ENCODE results near the gene CENPA. TPM values are rescaled to one million over a fixed set of nuclear protein-coding genes. Genes with fewer than 3 reads are reported as not detected.
"Not testable (repeated sequence)": the region's sequence is repeated elsewhere in the genome, so short reads cannot be mapped to it uniquely, and the experiment has no call there.

CENPA gene
- total RNA-seq, 1 donor from 2014 or later: 4.9 TPM

DNA sequence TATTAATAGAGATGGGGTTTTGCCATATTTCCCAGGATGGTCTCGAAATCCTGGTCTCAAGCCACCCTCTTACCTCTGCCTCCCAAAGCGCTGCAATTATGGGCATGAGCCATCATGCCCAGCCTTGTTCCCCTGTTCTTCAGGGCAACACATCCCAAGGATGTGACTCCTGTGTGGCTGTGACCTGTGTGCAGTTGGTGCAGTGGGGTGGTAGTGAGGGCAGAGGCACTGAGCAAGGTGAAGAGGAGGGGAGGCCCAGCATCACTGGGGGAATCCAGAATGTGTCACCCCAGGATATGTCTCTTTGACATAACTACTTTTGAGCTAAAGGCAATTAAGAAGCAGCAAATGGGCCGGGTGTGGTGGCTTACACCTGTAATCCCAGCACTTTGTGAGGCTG, 23.4 kb downstream of the CENPA start:
- no peak overlapping the region for H3K4me3 ChIP-seq (ENCODE audit: low read depth, low read length)
- H3K36me3 ChIP-seq (ENCODE audit: control insufficient read depth, insufficient read depth, low read length): no peaks in the 10 kb centered on the region
- TF ChIP-seq, protein P1, sequence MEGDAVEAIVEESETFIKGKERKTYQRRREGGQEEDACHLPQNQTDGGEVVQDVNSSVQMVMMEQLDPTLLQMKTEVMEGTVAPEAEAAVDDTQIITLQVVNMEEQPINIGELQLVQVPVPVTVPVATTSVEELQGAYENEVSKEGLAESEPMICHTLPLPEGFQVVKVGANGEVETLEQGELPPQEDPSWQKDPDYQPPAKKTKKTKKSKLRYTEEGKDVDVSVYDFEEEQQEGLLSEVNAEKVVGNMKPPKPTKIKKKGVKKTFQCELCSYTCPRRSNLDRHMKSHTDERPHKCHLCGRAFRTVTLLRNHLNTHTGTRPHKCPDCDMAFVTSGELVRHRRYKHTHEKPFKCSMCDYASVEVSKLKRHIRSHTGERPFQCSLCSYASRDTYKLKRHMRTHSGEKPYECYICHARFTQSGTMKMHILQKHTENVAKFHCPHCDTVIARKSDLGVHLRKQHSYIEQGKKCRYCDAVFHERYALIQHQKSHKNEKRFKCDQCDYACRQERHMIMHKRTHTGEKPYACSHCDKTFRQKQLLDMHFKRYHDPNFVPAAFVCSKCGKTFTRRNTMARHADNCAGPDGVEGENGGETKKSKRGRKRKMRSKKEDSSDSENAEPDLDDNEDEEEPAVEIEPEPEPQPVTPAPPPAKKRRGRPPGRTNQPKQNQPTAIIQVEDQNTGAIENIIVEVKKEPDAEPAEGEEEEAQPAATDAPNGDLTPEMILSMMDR (IDR thresholded peaks at IDR 0.05; ENCODE audit: insufficient read depth, low read length, poor library complexity, severe bottlenecking): no peak
- DNase-seq (ENCODE audit: low read depth): no peak
- peaks cover 2% of the 10 kb centered on the region for H3K27me3 ChIP-seq (ENCODE audit: control insufficient read depth, insufficient read depth, low read length)

DNA sequence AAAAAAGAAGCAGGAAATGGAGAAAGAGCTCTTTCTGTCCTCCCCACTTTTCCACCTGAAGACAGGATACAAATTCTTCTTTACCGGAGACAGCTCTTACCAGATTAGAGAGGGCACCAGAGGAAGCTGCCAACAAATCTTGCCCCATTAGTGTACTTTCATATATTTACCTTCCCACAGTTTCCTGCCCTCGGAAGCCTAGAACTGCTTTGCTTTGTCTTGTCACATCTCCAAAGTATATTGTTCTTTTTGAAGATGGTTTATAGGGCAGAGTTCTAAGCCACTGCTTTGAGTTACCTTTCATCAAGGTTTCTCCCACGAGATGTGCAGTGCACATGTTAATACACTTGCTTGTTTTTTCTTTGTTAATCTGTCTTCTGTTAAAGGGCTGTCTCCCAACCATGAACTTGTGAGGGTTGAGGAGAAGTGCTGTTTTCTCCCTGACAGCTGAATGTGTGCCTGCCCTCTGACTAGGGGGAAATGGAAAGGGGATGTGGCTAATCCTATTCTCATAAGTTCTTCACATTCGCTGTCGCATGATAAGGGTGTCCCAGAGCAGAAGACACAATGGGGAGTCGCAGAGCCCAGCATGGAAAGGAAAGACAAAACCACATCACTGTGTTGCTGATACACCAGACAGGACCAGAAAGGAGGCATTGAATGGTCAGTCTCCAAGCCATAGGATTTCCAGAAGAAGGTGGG, 24.2 kb downstream of the CENPA start:
- Histone ChIP-seq H3K4me3 (ENCODE audit: low read depth, low read length) (no peak overlapping the region), H3K36me3 (ENCODE audit: control insufficient read depth, insufficient read depth, low read length) (no peaks in the 10 kb centered on the region), H3K27me3 (ENCODE audit: control insufficient read depth, insufficient read depth, low read length) (peaks cover 2% of the 10 kb centered on the region)
- TF ChIP-seq, protein P1 (IDR thresholded peaks at IDR 0.05; ENCODE audit: insufficient read depth, low read length, poor library complexity, severe bottlenecking): no peak
- no peak for DNase-seq (ENCODE audit: low read depth)

DNA sequence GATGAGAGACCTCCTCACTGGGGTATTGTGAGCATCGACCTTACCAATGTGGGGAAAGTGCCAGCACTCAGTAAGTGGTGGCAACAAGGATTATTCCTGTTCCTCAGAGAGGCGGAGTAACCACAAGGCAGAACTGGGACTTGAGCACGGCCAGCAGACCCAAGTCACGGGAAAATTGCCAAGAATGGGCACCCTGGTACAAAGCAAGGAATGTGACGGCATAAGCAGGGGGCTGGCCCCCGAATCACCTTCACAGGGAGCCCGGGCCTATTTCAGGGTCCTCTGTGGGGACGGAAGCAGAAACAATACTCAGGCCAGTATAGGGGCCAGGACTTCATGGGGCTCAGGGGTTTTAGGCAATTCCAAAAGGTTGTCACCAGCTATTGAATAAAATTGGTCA, 25.4 kb downstream of the CENPA start:
- DNase-seq (ENCODE audit: low read depth): no peak
- no peaks in the 10 kb centered on the region for H3K36me3 ChIP-seq (ENCODE audit: control insufficient read depth, insufficient read depth, low read length)
- H3K27me3 ChIP-seq (ENCODE audit: control insufficient read depth, insufficient read depth, low read length): peaks cover 2% of the 10 kb centered on the region
- TF ChIP-seq, protein P1 (IDR thresholded peaks at IDR 0.05; ENCODE audit: insufficient read depth, low read length, poor library complexity, severe bottlenecking): no peak
- no peak overlapping the region for H3K4me3 ChIP-seq (ENCODE audit: low read depth, low read length)

DNA sequence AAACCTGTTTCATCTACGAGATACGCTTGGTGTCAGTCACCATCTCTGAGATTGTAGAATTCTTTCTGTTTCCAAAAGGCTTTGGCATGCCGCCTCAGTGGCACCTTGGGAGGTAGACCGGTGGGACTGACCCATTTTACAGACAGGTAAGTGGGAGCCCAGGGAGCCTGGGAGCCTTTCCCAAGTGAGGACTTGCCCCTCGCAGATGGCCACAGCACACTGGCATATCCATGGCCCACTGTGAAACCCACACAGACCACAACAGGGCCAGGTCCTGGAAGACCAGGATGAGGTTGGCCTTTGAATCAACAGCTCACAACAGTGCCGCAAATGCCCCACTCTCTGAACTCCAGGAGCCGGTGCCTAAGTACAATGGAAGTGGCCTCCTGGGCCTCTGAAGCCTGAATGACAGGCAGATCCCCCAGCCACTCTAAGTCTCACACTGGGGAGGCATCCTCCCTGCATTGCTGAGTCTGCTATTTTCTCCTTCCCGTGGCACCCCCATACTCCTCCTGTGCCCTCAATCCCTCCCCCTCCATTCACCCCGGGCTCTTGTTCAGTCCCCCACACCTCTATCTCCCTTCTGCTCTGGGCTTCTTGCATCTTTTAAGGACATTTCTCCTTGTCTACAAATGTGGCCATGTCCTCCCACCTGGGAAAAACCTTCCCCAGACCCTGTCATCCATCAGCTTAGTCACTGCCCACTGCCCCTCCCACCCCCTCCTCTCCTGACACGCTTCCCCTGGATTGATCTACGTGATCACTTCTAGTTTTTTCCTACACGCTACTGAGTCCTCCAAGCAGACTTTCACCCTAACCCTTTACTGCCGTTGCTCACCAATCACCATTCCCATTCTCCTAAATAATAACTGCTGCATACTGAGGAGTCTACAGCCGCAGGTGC, 26.2 kb downstream of the CENPA start:
- TF ChIP-seq, protein P1 (IDR thresholded peaks at IDR 0.05; ENCODE audit: insufficient read depth, low read length, poor library complexity, severe bottlenecking): no peak
- DNase-seq (ENCODE audit: low read depth): no peak
- no peak overlapping the region for H3K4me3 ChIP-seq (ENCODE audit: low read depth, low read length)
- H3K36me3 ChIP-seq (ENCODE audit: control insufficient read depth, insufficient read depth, low read length): no peaks in the 10 kb centered on the region
- peaks cover 6% of the 10 kb centered on the region for H3K27me3 ChIP-seq (ENCODE audit: control insufficient read depth, insufficient read depth, low read length)

DNA sequence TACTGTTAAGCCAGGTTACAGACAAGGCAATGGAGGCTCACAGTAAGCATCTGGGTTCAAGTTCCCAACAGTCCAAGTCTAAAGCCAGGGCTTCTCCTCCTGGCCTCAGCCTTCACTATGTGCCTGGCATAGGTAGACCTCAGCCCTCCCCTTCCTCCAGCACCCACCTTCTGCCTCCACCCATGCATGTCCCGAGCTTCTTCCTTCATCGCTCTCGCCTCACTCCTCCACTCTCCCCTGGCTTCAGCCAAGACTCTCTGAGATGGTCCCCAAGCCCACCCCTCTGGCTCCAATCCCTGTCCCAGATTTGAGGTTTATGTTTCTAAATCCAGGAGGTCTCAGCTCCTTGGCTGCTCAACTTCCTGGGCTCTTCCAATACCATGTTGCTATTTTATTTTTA, 26.9 kb downstream of the CENPA start:
- TF ChIP-seq, protein P1 (IDR thresholded peaks at IDR 0.05; ENCODE audit: insufficient read depth, low read length, poor library complexity, severe bottlenecking): no peak
- Histone ChIP-seq H3K27me3 (ENCODE audit: control insufficient read depth, insufficient read depth, low read length) (peaks cover 6% of the 10 kb centered on the region), H3K4me3 (ENCODE audit: low read depth, low read length) (no peak overlapping the region), H3K36me3 (ENCODE audit: control insufficient read depth, insufficient read depth, low read length) (no peaks in the 10 kb centered on the region)
- DNase-seq (ENCODE audit: low read depth): no peak

DNA sequence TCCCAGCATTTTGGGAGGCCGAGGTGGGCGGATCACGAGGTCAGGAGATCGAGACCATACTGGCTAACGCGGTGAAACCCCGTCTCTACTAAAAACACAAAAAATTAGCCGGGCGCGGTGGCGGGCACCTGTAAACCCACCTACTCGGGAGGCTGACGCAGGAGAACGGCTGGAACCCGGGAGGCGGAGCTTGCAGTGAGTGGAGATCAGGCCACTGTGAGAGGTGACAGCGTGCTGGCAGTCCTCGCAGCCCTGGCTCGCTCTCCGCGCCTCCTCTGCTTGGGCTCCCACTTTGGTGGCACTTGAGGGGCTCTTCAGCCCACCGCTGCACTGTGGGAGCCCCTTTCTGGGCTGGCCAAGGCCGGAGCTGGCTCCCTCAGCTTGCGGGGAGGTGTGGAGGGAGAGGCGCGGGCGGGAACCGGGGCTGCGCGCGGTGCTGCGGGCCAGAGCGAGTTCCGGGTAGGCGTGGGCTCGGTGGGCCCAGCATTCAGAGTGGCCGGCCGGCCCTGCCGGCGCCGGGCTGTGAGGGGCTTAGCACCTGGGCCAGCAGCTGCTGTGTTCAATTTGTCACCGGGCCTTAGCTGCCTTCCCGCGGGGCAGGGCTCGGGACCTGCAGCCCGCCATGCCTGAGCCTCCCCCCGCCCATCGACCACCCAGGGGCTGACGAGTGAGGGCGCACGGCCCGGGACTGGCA, 28.4 kb downstream of the CENPA start:
- H3K4me3 ChIP-seq (ENCODE audit: low read depth, low read length); DNase-seq (ENCODE audit: low read depth); H3K36me3 ChIP-seq (ENCODE audit: control insufficient read depth, insufficient read depth, low read length): not testable (repeated sequence)
- H3K27me3 ChIP-seq (ENCODE audit: control insufficient read depth, insufficient read depth, low read length): peaks cover 13% of the 10 kb centered on the region

Measured in kidney epithelial cell (primary cell).